Glomerular endothelial cell (primary cell): ENCODE measurements around the gene LRRC47. TPM values are rescaled to one million over a fixed set of nuclear protein-coding genes. Genes with fewer than 3 reads are reported as not detected.

Source experiments
- DNase-seq: peaks from one replicate; pipeline ENCODE4 v3.0.0-alpha.2; 2011; ENCODE audit warnings: low read depth, low spot score; ENCODE audit errors: extremely low read depth
- total RNA-seq: library from RNA; depleted of rRNA; stranded (reverse); fragments of >200 nt; gene quantifications from 2 replicates; pipeline ENCODE4 v1.2.3, GENCODE V29; 2015

Gene LRRC47
- total RNA-seq, 1 donor from 2014 or later, result 38.9 TPM

DNA sequence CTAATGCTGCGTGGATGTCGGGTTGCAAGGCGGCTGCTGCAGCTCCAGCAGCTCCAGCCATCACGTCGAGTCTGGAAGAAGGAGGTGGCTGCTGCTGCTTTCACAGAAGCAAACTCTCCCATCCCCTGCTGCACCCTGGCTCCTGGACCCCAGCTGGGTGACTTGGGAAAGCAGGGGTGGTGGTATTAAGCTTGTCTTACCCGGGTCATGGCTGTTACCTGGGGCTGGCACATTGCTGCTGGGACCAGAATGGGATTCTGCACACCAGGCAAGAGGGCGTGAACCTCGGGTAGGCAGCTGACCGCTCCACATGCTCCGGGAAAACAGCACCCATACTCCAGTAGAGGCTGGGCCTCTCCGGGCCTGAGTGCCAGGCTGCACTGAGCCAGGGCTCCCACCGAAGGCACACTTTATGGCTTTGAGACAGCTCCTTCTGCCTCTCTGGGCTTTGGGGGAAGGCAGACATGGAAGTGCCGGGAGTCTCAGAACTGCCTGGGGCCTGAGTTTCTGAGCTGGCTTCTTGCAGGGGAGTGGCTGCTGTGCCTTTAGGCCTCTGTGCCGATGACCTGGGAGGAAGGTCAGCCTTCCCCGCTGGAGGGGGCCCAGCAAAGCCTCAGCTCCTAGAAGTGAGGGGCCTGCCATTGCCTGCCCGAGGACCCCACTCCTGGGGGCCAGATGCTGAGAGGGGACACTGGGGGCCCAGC, 22.6 kb downstream of the LRRC47 start:
- no peak for DNase-seq

DNA sequence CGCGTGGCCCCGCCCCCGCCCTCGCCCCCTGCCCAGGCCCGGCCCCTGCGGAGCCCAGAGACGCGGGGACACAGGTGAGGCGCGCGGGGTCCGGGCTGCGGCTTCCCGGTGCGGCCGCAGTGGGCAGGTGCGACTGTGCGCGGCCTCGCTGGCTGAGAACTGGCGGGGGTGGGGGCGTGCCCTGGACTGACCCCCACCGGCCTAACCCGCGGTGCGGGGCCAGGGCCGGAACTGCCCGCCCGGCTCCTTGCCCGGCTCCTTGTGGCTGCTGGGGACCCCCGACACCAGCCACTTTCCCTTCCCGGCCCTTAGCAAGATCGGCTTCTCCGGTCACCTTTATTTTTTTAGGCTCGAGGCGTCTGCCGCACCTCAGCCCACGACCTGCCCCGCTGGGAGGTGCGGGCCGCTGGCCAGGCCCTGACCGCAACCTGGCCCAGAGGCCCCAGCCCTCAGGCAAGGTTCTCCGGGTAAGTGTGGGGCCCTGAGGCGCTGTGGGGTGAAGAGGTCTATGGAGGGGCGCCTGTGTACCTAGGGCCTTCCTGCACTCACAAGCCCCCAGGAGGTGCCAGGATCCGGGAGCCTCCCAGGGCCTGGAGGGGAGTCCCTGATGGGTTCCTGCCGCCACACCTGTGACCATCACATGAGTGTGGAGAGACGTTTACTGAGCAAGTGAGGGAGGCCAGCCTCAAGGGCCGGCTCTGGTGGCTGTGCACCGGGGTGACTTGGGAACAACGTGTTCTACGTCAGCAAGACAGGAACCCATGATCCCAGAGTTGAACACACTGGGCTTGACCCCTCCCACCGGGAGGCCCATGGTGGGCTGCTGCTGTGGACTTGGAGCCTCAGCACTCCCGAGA, 23.4 kb downstream of the LRRC47 start, which contains the start of gene SMIM1:
TSS of gene SMIM1 (plus strand) at position 35 of the 857 bp plus-strand sequence. CDS start 2,625 bp downstream, outside the sequence.
- DNase-seq, result no peak

DNA sequence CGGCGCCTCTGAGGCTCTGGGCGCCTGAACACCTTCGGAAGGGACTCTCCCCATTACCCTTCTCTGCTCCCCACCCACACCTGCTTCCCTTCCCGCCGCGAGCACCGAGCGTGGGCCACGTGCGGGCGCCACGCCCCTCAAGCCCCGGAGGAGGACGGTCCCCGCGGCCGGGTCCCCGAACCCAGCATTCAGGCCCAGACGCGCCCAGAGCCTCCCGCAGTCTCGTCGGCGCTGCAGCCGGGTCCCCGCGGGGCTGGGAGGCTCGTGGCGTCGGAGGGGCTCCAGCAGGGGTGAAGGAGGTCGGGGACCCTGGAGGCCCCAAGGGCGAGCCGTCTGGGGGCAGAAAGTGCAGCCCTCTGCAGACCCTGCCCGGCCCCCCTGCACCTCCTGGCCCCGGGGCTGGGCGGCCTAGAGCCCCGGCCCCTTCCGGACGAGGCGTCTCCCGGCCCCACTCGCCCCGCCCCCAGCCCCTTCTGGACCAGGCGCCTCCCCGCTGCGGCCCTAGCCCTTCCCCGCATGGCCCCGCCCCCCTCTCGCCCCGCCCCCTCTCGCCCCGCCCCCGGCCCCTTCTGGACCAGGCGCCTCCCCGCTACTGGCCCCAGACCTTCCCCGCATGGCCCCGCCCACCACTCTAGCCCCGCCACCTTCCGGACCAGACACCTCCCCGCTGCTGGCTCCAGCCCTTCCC, 24.1 kb downstream of the LRRC47 start:
- DNase-seq, result no peak

DNA sequence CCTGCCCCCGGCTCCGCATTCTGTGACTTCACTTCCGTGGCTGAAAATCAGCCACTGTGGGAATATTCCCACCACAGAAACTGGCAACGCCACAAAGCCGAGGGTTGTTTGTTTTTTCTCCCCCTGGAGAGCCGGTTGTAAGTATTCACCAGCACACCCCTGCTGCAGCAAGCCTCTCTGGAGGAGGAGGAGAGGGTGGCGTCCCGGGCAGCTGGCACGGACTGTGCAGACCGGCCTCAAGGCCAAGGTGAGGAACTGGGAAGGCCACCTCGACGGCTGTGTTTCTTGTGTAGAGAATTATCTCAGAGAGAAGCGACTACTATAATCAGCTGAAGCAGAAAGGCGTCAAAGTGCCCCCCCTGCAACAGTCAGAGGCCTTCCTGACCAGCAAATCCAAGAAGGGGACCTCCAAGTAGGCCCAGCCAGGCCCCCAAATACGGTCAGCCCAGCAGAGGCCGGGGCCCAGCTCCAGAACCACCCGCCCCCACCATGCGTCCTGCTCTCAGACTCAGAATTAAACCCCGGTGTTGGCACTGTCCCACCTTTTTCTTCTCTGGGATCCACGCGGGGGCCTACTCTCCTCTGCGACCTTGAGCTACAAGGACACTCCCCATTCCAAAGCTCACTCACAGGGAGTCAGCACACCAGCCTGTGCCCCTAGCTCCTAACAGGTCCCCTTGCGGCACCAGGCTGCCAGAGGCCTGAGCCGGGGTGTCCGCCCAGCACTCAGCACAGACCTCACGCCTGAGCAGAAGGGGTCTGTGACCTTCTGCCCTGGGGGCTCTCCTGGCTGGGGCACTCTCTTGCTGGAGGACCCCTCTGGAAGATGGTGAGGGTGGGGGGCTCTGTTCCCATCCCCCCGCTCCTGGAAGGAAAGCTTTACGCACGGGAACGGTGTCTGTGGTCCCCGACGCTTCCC, 24.9 kb downstream of the LRRC47 start:
- no peak for DNase-seq

DNA sequence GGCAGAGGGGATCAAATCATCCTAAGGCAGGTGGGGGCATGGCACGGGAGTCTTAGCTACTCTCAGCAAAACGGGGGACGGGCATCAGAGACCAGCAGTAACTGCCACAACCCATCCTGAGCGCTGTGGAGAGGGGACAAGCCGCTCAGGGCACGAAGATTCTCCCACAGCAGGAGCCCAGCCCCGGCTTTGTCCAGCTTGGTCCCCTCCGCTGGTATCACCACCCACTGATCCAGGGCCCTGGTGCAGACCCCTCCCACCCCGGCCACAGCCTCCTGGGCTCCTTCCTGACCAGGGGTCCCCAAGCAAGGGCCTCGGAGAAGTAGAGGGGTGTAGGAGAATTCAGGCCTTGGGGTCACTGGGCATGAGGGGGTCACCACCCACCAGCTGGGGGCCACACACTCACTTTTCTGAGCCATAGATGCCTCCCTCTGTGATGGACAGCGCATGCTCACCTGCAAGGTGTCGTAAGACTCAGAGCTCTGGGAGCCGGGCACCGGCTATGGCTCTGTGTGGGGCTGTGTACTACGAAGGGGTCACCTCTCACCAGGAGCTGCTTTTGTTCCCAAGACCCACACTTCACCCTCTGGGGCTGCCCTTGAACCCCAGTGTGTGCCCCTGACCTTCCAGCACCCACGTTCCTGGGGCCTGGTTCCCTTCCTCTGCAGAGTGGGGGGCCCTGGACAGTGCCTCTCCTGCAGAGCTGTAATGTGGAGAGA, 26.1 kb downstream of the LRRC47 start:
- DNase-seq, result no peak

DNA sequence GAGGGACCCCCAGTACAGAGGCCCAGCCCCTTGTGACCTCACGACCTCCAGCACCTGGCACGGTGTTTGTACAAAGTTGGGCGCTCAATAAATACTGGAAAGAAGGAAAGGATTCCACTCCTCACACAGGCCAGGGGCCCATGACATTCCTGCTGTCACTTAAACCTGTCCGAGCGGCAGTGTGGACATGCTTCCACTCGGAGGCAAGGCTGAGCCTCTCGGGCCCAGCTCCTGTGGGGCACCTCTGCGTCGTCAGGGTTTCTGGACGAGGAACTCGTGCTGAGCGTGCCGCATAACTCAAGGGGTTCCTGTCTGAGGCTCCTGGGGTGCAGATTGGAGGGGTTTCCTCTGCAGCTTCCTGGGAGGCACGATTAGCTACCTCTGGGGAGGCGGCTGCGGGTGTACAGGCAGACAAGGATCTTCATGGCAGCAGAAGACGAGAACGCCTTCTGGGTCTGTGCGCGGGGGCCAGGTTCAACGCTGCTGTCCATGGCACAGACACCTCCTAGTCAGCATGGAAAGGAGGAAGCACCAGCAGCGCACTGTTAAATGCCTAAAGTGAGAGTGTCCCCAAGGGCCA, 27.4 kb downstream of the LRRC47 start:
- no peak for DNase-seq

DNA sequence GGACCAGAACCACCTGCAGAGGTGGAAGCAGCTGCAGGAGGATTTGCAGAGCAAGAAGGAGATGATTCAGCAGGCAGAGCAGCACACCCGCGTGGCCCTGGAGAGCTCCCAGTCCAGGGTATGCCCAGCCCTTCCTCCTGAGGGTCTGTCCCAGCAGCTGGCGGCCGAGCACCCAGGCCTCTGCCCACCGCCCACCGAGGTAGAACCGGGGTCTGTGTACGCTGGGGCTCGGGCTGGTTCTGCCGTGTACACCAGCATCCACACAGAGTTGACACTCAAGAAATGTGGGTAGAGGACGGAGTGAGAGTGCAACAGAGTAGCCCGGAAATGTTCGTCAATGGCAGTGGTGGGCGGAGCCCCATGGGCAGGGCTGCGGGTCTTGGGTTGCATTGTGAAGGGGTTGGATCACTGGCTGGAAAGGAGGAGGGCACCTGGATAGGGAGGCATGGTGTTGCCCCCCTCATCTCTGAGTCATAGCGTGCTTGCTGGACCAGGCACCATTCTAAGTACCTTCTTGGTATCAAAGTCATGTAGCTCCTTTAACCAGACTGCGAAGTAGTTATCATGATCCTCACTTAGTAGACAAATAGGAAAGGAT, 28.9 kb downstream of the LRRC47 start:
- DNase-seq, result no peak

DNA sequence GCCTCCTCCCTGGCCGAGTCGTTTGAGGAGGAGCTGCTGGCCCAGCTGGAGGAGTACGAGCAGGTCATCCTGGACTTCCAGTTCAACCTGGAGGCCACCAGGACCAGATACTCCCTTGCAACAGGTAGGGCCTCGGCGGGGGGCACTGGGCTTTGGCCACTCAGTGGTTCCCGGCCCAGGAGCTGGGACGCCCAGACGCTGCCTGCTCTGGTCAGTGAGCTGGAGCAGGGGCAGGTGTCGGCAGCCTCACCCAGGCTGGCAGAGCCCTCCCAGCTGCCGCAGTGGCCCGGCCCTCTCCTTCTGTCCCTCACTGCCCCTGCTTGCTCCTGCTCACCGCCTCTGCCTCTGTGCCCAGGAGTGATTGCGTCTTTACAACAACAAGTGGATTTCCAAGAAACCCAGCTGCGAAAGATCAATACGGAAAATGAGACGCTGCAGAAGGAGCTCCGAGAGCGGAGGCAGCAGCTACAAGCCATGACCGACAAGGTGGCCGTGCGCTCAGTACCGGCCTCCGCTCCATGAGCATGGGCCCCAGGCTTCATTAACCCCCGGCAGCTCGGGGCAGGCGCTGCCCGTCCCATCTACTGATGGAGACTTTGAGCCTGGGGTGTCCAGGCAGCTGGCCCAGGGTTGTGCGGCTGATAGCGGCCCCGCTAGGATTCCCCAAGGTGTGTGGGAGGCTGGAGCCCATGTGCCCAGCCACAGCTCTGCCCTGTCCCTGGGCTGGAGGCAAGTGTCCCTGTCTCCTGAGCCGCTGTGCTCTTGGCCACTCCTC, 32.8 kb downstream of the LRRC47 start:
- no peak for DNase-seq

DNA sequence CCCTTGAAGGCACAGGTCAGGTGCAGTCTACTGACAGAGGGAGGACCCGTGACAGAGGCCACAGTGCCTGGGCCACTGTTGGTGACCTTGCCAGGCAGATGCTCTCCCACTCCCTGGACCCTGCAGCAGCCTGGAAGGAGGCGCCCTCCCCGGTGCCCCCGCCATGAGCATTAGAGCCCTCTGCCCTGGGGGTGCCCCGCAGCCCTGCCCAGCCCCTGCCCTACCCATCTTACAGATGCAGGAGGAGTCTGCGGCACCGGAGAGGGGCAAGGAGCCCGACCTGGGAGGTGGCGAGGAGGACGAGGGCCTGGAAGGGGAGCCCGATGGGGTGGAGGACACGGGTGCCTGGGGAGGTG, 33.4 kb downstream of the LRRC47 start:
- DNase-seq, result no peak

DNA sequence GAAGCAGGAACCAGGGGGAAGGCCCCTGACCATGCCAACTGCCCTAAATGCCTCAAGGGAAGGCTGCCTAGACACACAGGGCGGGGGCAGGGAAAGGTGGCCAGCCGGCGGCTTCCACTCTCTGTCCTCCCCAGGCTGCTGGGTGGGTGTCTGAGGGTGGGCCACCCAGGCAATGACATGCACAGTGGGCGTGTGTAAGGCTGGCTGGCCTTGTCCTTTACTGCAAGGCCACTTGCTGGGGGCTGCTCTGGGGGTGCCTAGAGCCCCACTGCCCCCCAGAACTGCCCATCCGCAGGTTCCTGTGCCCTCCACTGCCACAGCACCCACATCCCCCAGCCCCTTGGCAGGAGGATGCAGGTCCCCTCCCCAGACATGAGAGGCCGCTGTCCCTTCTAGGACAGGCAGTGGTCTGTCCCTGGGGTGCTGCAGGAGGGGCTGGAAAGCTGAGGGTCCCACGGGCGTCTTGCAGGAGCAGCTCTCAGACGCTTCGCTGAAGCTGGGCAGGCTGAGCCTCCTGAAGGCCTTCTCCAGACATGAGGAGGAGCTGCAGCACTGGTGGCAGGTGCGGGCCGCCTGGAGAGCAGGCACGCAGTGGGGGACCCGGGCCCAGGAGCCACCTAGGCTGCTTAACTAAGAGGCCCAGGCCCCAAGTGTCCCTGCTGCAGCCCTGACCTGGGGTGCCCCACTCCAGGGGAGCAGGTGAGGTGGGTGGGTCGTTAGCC, 34.0 kb downstream of the LRRC47 start:
- DNase-seq, result no peak

DNA sequence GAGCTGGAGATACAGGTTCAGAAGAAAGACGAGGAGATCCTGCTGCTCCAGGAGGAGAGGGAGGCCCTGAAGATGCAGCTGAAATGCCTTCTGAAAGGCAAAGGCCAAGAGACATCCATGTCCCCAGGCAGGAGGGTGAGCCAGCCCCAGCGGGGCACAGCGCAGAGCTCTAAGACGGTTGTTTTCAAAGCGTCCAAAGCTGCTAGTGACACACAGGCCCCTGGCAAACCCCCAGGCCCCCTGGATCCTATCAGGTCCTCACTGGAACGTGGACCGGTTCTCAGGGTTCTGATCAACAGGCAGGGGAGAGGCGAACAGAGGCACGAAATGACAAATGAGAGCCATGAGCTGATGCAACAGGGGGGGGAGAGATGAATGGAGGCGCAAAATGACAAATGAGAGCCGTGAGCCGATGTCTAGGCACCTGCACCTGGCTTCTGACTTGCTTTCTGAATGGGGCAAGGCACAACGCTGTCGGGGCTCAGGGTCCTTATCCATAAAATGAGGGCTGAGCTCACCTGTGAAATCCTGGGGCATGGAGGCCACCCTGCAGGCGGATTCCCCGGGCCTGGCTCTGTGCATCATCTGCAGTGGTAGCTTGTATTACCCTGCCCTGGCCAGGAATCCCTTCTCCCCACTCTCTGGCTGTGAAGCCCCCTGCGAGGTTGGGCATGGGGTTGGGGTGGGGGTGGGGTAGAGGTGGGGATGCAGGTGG, 34.8 kb downstream of the LRRC47 start:
- no peak for DNase-seq

DNA sequence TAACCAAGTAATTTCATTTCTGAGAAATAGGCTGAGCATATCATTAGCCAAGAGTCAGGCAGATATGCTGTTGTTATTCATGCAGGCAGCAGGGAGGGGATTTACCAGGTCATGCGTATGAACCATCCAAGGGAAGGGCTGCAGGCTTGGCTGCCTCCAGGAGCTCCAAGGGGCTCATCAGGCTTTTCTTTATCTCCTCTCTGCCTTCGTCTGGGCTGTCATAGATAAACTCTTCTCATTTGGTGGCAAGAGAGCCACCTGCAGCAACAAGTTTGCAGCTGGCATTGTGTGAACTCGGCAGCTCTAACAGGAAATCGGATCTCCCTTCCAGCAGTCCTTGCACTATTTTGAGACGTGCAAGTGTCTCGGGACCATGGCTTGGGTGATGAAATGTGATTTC, 36.5 kb downstream of the LRRC47 start:
- no peak for DNase-seq

DNA sequence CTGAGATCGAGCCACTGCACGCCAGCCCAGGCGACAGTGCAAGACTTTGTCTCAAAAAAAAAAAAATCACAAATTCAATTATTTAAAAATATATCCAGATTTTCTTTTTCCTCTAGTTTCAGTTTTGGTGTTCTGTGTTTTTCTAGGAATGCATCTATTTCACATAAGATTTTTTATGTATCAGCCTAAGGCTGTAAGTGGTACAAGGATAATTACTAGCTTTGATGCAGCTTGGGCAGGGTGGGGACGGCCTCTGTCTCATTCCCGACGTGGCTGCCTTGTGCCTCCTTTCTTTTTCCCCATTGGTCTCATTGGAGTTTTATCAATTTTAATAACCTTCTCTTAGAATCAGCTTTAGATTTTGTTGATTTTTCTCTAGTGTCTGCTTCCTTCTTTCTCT, 37.1 kb downstream of the LRRC47 start:
- DNase-seq, result no peak

DNA sequence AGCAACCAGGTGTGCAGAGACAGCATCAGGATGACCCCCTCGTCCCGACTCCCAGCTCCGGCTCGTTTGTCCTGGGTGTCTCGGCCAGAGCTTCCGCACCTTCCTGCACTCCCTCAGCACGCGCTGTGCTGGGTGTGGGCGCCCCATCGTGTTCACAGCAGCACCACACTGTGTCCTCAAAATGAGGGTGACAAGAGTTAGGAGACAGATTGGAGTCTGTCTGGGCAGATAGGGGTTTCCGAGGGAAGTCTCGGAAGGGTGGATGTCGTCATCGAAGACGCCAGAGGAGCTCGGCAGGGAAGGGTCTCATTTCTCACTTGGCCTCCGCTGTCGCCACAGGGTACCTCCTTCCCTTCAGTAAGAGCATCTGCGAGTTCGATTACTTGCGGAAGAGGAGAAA, 39.9 kb downstream of the LRRC47 start:
- no peak for DNase-seq

DNA sequence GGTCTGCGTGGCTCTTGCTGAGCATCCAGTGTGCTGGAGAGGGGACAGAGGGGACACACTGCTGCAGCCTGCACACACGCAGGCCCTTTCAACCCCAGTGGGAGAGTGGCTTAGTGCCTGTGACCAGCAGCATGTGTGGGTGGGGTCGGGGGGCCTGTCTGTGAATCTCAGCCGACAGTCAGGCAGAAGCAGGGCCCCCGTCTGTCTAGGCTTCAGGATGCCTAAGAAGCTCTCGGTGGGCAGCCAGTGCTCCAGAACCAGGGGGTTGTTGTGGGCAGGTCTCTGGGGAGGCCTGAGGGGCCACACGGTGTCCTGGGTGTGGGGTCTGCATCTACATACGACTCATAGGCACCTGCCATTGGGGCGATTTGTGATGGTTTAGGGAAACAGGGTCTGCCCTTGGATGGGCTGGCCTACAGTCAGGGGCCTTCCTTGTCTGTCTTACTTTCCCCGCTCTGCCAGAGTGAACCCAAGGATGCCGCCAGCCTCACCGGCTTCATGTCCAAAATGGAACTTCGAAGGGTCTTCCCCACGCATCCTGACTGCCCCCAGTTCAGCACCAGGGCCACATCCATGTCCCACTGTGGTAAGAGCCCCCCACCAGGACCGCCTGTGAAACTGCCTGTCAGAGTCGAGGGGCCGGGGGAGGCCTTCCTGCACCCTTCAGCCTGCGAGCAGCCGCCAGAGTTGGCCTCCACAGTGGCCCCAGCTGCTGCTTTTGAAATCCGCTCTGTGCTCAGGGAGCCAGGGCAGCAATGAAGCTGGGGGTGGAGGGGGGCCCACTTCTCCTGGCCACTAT, 42.4 kb downstream of the LRRC47 start:
- no peak for DNase-seq

DNA sequence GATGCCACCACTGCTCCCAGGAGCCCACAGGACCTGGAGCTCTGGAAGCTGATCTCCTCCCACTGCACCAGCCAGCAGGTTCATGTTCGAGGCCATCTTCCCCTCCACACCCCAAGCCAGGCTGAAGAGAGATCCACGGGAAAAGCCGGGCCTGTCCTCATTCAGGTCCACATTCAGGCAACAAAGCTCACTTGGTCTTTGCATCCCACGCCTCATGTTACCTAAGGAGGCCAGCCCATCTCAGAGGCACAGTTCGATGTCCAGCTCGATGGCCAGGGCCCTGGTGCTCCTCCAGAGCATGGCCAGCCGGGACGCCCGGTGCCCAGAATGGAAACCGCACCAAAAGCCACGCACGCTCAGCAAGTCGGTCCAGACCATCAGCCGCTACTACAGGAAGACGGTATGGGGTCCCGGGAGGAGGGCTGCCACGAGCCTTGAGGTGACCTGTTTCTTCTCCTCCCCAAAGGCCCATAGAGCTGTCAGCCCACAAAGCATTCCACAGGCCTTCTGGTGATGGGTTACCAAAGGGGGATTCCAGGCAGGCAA, 43.8 kb downstream of the LRRC47 start, which contains the start of gene CCDC27:
TSS of gene CCDC27 (plus strand) at position 51 of the 546 bp plus-strand sequence. CDS start at position 83, 32 bp downstream.
- no peak for DNase-seq
